ENCODE measurements around the gene GTF2A2. TPM values are rescaled to one million over a fixed set of nuclear protein-coding genes. Genes with fewer than 3 reads are reported as not detected.
A peak's percentile ranks its signal among the peaks of the same experiment; 100 is the strongest.

GTF2A2 gene
- 10 to 100 TPM; 33.5 to 75.8 TPM for total RNA-seq
- polyA plus RNA-seq = 100 to 1,000 TPM in 1 of 2 donors, 10 to 100 TPM in 1; 58.9 to 121 TPM
- long read RNA-seq, donor 1, transcript GTF2A2-202 (5 exons, 1,582 nt) = major isoform, 49 of 53 reads
- long read RNA-seq, donor 1, partial matches to known transcripts = 0 of 53 reads
- long read RNA-seq, donor 1, other reads (novel, unspliced or antisense) = 0 of 53 reads
- long read RNA-seq, donor 2, transcript GTF2A2-202 (5 exons, 1,582 nt) = major isoform, 21 of 26 reads
- long read RNA-seq, donor 2, partial matches to known transcripts = 5 of 26 reads
- long read RNA-seq, donor 2, other reads (novel, unspliced or antisense) = 0 of 26 reads
- long read RNA-seq, donor 3, transcript GTF2A2-202 (5 exons, 1,582 nt) = major isoform, 37 of 40 reads
- long read RNA-seq, donor 3, partial matches to known transcripts = 0 of 40 reads
- long read RNA-seq, donor 3, other reads (novel, unspliced or antisense) = 0 of 40 reads
- long read RNA-seq, donor 4, transcript GTF2A2-202 (5 exons, 1,582 nt) = major isoform, 25 of 28 reads
- long read RNA-seq, donor 4, partial matches to known transcripts = 0 of 28 reads
- long read RNA-seq, donor 4, other reads (novel, unspliced or antisense) = 0 of 28 reads
- long read RNA-seq, donor 5, transcript GTF2A2-202 (5 exons, 1,582 nt) = major isoform, 53 of 58 reads
- long read RNA-seq, donor 5, partial matches to known transcripts = 0 of 58 reads
- long read RNA-seq, donor 5, other reads (novel, unspliced or antisense) = 0 of 58 reads

GRCh38 chr15:59656897-59657634 lies at the start of gene GTF2A2:
Gene GTF2A2 (minus strand): TSS chr15:59657515. CDS start chr15:59652277, 5,238 bp downstream.
- peaks cover 0 to 20% (median 4%) of the 10 kb centered on the region in 5 donors for H3K4me1 ChIP-seq (ENCODE audit: control insufficient read depth in 5 of 5, insufficient read depth in 5 of 5, low read length in 5 of 5)
- peaks cover 3 to 8% (median 7%) of the 10 kb centered on the region in 4 donors for H3K36me3 ChIP-seq (ENCODE audit: control insufficient read depth in 4 of 4, insufficient read depth in 4 of 4, low read length in 4 of 4)
- 0 to 1% methylated on average over 56 to 59 of the region's 59 CpGs for WGBS, 2 donors
- peak within 1 kb of the TSS; percentile 78 to 81 for H3K9ac ChIP-seq (ENCODE audit: insufficient read depth in 1 of 2, low read length in 2 of 2)
- ATAC-seq (ENCODE audit: insufficient read depth, low FRiP score) (peak; percentile 100), DNase-seq (peak; percentile 95 to 97 (median 96))
- peak within 1 kb of the TSS; percentile 82 to 94 for H3K27ac ChIP-seq (ENCODE audit: low read depth in 1 of 2, low read length in 1 of 2)
- H3K27me3 ChIP-seq (ENCODE audit: control insufficient read depth in 3 of 3, insufficient read depth in 3 of 3, low read length in 2 of 3) = no peaks in the 10 kb centered on the region
- H3K9me3 ChIP-seq (ENCODE audit: control insufficient read depth in 4 of 4, insufficient read depth in 3 of 4, low read length in 3 of 4) = no peaks in the 10 kb centered on the region
- TF ChIP-seq CTCF (IDR thresholded peaks at IDR 0.05; ENCODE audit: control extremely low read depth, extremely low read depth) = no peak
- H3K4me3 ChIP-seq = peak within 1 kb of the TSS; percentile 97

- Histone ChIP-seq H3K4me1 (ENCODE audit: control insufficient read depth in 5 of 5, insufficient read depth in 5 of 5, low read length in 5 of 5) (no peaks in the 10 kb centered on the region), H3K27ac (ENCODE audit: low read depth in 1 of 2, low read length in 1 of 2) (no peak overlapping the region), H3K4me3 (no peak overlapping the region), H3K9me3 (ENCODE audit: control insufficient read depth in 4 of 4, insufficient read depth in 3 of 4, low read length in 3 of 4) (no peaks in the 10 kb centered on the region), H3K9ac (ENCODE audit: insufficient read depth in 1 of 2, low read length in 2 of 2) (no peak overlapping the region), H3K27me3 (ENCODE audit: control insufficient read depth in 3 of 3, insufficient read depth in 3 of 3, low read length in 2 of 3) (no peaks in the 10 kb centered on the region), H3K36me3 (ENCODE audit: control insufficient read depth in 4 of 4, insufficient read depth in 4 of 4, low read length in 4 of 4) (no peaks in the 10 kb centered on the region)
- 79 to 85% methylated on average over 6 of the region's 6 CpGs for WGBS, 2 donors
- ATAC-seq (ENCODE audit: insufficient read depth, low FRiP score) (no peak), DNase-seq (no peak)
- no peak for TF ChIP-seq CTCF (IDR thresholded peaks at IDR 0.05; ENCODE audit: control extremely low read depth, extremely low read depth)
Observed at GRCh38 chr15:59703979-59704796, 46.9 kb upstream of the GTF2A2 start.

GRCh38 chr15:59702351-59702750 lies 45.0 kb upstream of the GTF2A2 start:
- Histone ChIP-seq H3K9me3 (ENCODE audit: control insufficient read depth in 4 of 4, insufficient read depth in 3 of 4, low read length in 3 of 4) (no peaks in the 10 kb centered on the region), H3K4me1 (ENCODE audit: control insufficient read depth in 5 of 5, insufficient read depth in 5 of 5, low read length in 5 of 5) (no peaks in the 10 kb centered on the region), H3K36me3 (ENCODE audit: control insufficient read depth in 4 of 4, insufficient read depth in 4 of 4, low read length in 4 of 4) (no peaks in the 10 kb centered on the region), H3K9ac (ENCODE audit: insufficient read depth in 1 of 2, low read length in 2 of 2) (no peak overlapping the region), H3K27ac (ENCODE audit: low read depth in 1 of 2, low read length in 1 of 2) (no peak overlapping the region), H3K27me3 (ENCODE audit: control insufficient read depth in 3 of 3, insufficient read depth in 3 of 3, low read length in 2 of 3) (no peaks in the 10 kb centered on the region), H3K4me3 (no peak overlapping the region)
- no peak for DNase-seq
- no peak for TF ChIP-seq CTCF (IDR thresholded peaks at IDR 0.05; ENCODE audit: control extremely low read depth, extremely low read depth)
- ATAC-seq (ENCODE audit: insufficient read depth, low FRiP score) = no peak
